Loucy (cell line): ENCODE measurements around the gene KIF22.

Source experiments
- H2AFZ ChIP-seq: fragments of 200-600 bp; sonication (generic); 2 replicates; pipeline ENCODE4 v1.6.0; 2016; ENCODE audit warnings: antibody characterized with exemption, mild to moderate bottlenecking, low read length, moderate library complexity
- H3F3A ChIP-seq: fragments of 200-600 bp; 2 replicates; pipeline ENCODE4 v1.6.0; 2016; ENCODE audit warnings: antibody characterized with exemption, low read depth, mild to moderate bottlenecking
- H3K27me3 ChIP-seq: fragments of 200-600 bp; sonication (generic); 2 replicates; pipeline ENCODE4 v1.6.1; 2014; ENCODE audit warnings: low read length, mild to moderate bottlenecking; ENCODE audit not compliant: insufficient read depth, poor library complexity, severe bottlenecking
- H3K36me3 ChIP-seq: fragments of 200-600 bp; sonication (generic); 2 replicates; pipeline ENCODE4 v1.6.1; 2016; ENCODE audit warnings: low read length; ENCODE audit not compliant: insufficient read depth
- H3K4me1 ChIP-seq: fragments of 200-600 bp; sonication (generic); 2 replicates; pipeline ENCODE4 v1.5.1; 2014; ENCODE audit warnings: low read length, mild to moderate bottlenecking; ENCODE audit not compliant: insufficient read depth, poor library complexity, severe bottlenecking
- H3K4me2 ChIP-seq: fragments of 200-600 bp; sonication (generic); 2 replicates; pipeline ENCODE4 v1.6.0; 2014; ENCODE audit warnings: antibody characterized with exemption, low read length, low read depth, mild to moderate bottlenecking; ENCODE audit not compliant: poor library complexity, severe bottlenecking
- H3K4me3 ChIP-seq: fragments of 200-600 bp; sonication (generic); 2 replicates; pipeline ENCODE4 v1.5.1; 2014; ENCODE audit warnings: low read length, mild to moderate bottlenecking, mixed read lengths; ENCODE audit not compliant: poor library complexity, severe bottlenecking
- H3K79me2 ChIP-seq: fragments of 200-600 bp; sonication (generic); 2 replicates; pipeline ENCODE4 v1.6.1; 2014; ENCODE audit warnings: low read length; ENCODE audit not compliant: insufficient read depth
- H3K9ac ChIP-seq: fragments of 200-600 bp; sonication (generic); 2 replicates; pipeline ENCODE4 v1.6.0; 2014; ENCODE audit warnings: mild to moderate bottlenecking, low read depth, low read length, moderate library complexity; ENCODE audit not compliant: poor library complexity, severe bottlenecking
- H3K9me2 ChIP-seq: fragments of 200-600 bp; sonication (generic); replicated peaks from 2 replicates; pipeline ENCODE4 v1.6.1; 2016; ENCODE audit warnings: low read depth, low read length, mixed read lengths
- H3K9me3 ChIP-seq: fragments of 200-600 bp; sonication (generic); 2 replicates; pipeline ENCODE4 v1.6.1; 2014; ENCODE audit warnings: mild to moderate bottlenecking, antibody characterized with exemption, low read length, low read depth; ENCODE audit not compliant: insufficient read depth
- H4K20me1 ChIP-seq: fragments of 200-600 bp; sonication (generic); 2 replicates; pipeline ENCODE4 v1.6.0; 2014; ENCODE audit warnings: antibody characterized with exemption, low read length, mild to moderate bottlenecking; ENCODE audit not compliant: insufficient read depth, poor library complexity, severe bottlenecking
- CTCF ChIP-seq: fragments of 200-600 bp; sonication (generic); conservative IDR thresholded peaks from 2 replicates; pipeline ENCODE4 v1.5.1; 2014; ENCODE audit warnings: mild to moderate bottlenecking, antibody characterized with exemption, low read length
- EZH2phosphoT487 ChIP-seq: fragments of 200-600 bp; IDR thresholded peaks from 2 replicates; pipeline ENCODE4 v1.6.1; 2018; ENCODE audit warnings: antibody characterized with exemption, mild to moderate bottlenecking, moderate library complexity, borderline replicate concordance

The KIF22 gene

GRCh38 chr16:29804455-29805231 is 14.1 kb downstream of the KIF22 start:
- Histone ChIP-seq H3K4me1 (peaks cover 26% of the 10 kb centered on the region), H3K4me2 (peak overlapping the region; percentile 90), H3K36me3 (peaks cover 63% of the 10 kb centered on the region), H4K20me1 (peaks cover 17% of the 10 kb centered on the region), H3K9ac (peak overlapping the region; percentile 85), H3K9me2 (no peaks in the 10 kb centered on the region), H3K4me3 (peak overlapping the region; percentile 77), H2AFZ (no peak overlapping the region), H3F3A (peaks cover 13% of the 10 kb centered on the region), H3K79me2 (peaks cover 32% of the 10 kb centered on the region), H3K27me3 (no peaks in the 10 kb centered on the region), H3K9me3 (no peaks in the 10 kb centered on the region)
- no peak for TF ChIP-seq EZH2phosphoT487
- no peak for TF ChIP-seq CTCF

- Histone ChIP-seq H3K36me3 (peaks cover 64% of the 10 kb centered on the region), H3K27me3 (no peaks in the 10 kb centered on the region), H3K9me3 (no peaks in the 10 kb centered on the region), H3K4me1 (peaks cover 34% of the 10 kb centered on the region), H3K79me2 (peaks cover 40% of the 10 kb centered on the region), H3F3A (peaks cover 13% of the 10 kb centered on the region), H4K20me1 (peaks cover 26% of the 10 kb centered on the region), H3K4me3 (peak overlapping the region; percentile 77), H2AFZ (no peak overlapping the region), H3K4me2 (peak overlapping the region; percentile 90), H3K9ac (peak overlapping the region; percentile 85), H3K9me2 (no peaks in the 10 kb centered on the region)
- TF ChIP-seq EZH2phosphoT487 (no peak), CTCF (no peak)
Observed at GRCh38 chr16:29805232-29806098, 14.9 kb downstream of the KIF22 start.

GRCh38 chr16:29806099-29806579 is 15.6 kb downstream of the KIF22 start, which contains the start of gene MAZ:
Gene MAZ, plus strand, starts transcription at chr16:29806529. Its CDS starts 173 bp downstream, at chr16:29806702.
- H3K9me3 ChIP-seq = no peaks in the 10 kb centered on the region
- peaks cover 64% of the 10 kb centered on the region for H3K36me3 ChIP-seq
- peaks cover 32% of the 10 kb centered on the region for H4K20me1 ChIP-seq
- H3K9me2 ChIP-seq = no peaks in the 10 kb centered on the region
- peaks cover 13% of the 10 kb centered on the region for H3F3A ChIP-seq
- peak within 1 kb of the TSS; percentile 97 for H3K4me2 ChIP-seq
- no peak within 1 kb of the TSS for H2AFZ ChIP-seq
- H3K4me3 ChIP-seq = peak within 1 kb of the TSS; percentile 97
- H3K27me3 ChIP-seq = no peaks in the 10 kb centered on the region
- peaks cover 35% of the 10 kb centered on the region for H3K4me1 ChIP-seq
- H3K9ac ChIP-seq = peak within 1 kb of the TSS; percentile 89
- TF ChIP-seq CTCF = no peak
- no peak for TF ChIP-seq EZH2phosphoT487
- peaks cover 47% of the 10 kb centered on the region for H3K79me2 ChIP-seq
